ENCODE measurements around the gene CAB39. TPM values are rescaled to one million over a fixed set of nuclear protein-coding genes. Genes with fewer than 3 reads are reported as not detected.

The CAB39 gene
- total RNA-seq, 1 experiment from 2014 or later, result 52.5 TPM

DNA sequence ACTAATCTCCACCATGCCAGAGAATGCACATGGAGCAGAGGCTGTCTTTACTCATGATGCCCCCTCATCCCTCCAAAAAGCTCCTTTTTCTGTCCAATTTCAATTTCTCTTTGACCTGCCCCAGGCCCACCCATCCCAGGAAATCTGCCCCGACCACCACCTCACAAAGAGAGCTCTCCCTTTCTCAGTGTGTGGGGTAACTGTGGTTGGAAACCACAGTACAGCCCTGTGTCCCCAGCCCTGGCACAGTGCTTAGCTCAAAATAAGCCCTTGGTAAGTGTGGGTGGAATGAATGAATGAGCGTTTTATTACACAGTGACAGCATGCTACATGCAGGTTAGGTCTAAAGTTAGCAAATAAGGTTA, 43.7 kb upstream of the CAB39 start:
- H2AFZ ChIP-seq (ENCODE audit: low read length), result no peak overlapping the region

DNA sequence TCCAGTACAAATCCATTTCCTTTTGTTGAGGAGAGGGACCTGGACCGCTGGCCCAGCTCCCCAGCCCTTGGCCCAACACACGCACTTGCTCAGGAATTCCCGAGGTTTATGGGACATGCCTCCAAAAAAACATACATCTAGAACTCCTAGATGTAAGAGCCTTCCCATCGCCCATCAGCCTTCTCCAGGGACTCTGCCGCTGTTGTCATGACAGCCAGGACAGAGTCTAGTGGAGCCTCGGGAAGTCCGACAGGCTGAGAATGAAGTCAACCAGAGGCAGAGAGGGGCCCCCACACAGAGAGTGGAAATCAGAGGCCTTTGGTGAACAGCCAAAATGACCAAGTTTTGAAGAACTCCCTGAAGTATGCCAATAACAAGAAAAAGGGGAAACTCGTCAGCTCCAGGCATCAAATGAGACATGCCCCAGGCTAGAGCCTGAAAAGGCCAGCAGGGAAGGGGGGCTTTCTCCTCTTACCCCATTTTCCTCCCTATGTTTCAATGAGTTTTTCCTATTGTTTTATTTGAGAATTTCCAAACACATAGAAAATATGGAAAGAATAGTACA, 43.2 kb upstream of the CAB39 start:
- Histone ChIP-seq H4K20me1 (ENCODE audit: low read length) (no peaks in the 10 kb centered on the region), H3F3A (ENCODE audit: low read length, unreplicated experiment) (no peaks in the 10 kb centered on the region), H3K4me3 (ENCODE audit: low read length) (no peak overlapping the region), H3K9me3 (ENCODE audit: low read length) (no peaks in the 10 kb centered on the region), H3K27ac (ENCODE audit: low read length) (no peak overlapping the region), H3K4me2 (ENCODE audit: low read length) (no peak overlapping the region), H3K9ac (ENCODE audit: low read length) (no peak overlapping the region), H3K79me2 (ENCODE audit: low read length) (no peaks in the 10 kb centered on the region), H3K36me3 (ENCODE audit: low read depth, low read length) (no peaks in the 10 kb centered on the region), H3K27me3 (ENCODE audit: low read length) (no peaks in the 10 kb centered on the region), H3K4me1 (ENCODE audit: insufficient read depth, low read length) (peaks cover 28% of the 10 kb centered on the region), H2AFZ (ENCODE audit: low read length) (no peak overlapping the region), H3K9me2 (replicated peaks; ENCODE audit: low read length) (no peaks in the 10 kb centered on the region)
- intact Hi-C loops (cut with micrococcal nuclease), result no loop called here
- DNase-seq (no peak), ATAC-seq (no peak)
- CTCF ChIA-PET, result no interaction called here
- TF ChIP-seq EZH2 (IDR thresholded peaks at IDR 0.05; ENCODE audit: low read length, unreplicated experiment) (no peak), CTCF (conservative IDR thresholded peaks at IDR 0.05; ENCODE audit: low read depth, low read length) (no peak), EZH2phosphoT487 (IDR thresholded peaks at IDR 0.05; ENCODE audit: borderline replicate concordance, low read length) (no peak)
- POLR2A ChIA-PET (ENCODE audit: unreplicated experiment), result no interaction called here
- BruUV-seq (replicated peaks), result no TSS peak

More for the DNA sequence above, 43.7 kb upstream of the CAB39 start:
- intact Hi-C loops (cut with micrococcal nuclease), result no loop called here
- Histone ChIP-seq H3K36me3 (ENCODE audit: low read depth, low read length) (no peaks in the 10 kb centered on the region), H3K4me1 (ENCODE audit: insufficient read depth, low read length) (peaks cover 28% of the 10 kb centered on the region), H3K27ac (ENCODE audit: low read length) (no peak overlapping the region), H3K4me2 (ENCODE audit: low read length) (no peak overlapping the region), H4K20me1 (ENCODE audit: low read length) (no peaks in the 10 kb centered on the region), H3K27me3 (ENCODE audit: low read length) (no peaks in the 10 kb centered on the region), H3K4me3 (ENCODE audit: low read length) (no peak overlapping the region), H3K9ac (ENCODE audit: low read length) (no peak overlapping the region), H3K9me2 (replicated peaks; ENCODE audit: low read length) (no peaks in the 10 kb centered on the region), H3K9me3 (ENCODE audit: low read length) (no peaks in the 10 kb centered on the region), H3K79me2 (ENCODE audit: low read length) (no peaks in the 10 kb centered on the region), H3F3A (ENCODE audit: low read length, unreplicated experiment) (no peaks in the 10 kb centered on the region)
- ChIA-PET CTCF (no interaction called here), POLR2A (ENCODE audit: unreplicated experiment) (no interaction called here)
- DNase-seq (no peak), ATAC-seq (no peak)
- no TSS peak for BruUV-seq (replicated peaks)
- TF ChIP-seq CTCF (conservative IDR thresholded peaks at IDR 0.05; ENCODE audit: low read depth, low read length) (no peak), EZH2 (IDR thresholded peaks at IDR 0.05; ENCODE audit: low read length, unreplicated experiment) (no peak), EZH2phosphoT487 (IDR thresholded peaks at IDR 0.05; ENCODE audit: borderline replicate concordance, low read length) (no peak)

- Histone ChIP-seq H3K4me2 (ENCODE audit: low read length) (no peak overlapping the region), H3K36me3 (ENCODE audit: low read depth, low read length) (no peaks in the 10 kb centered on the region), H3K4me1 (ENCODE audit: insufficient read depth, low read length) (peaks cover 28% of the 10 kb centered on the region), H3K9me3 (ENCODE audit: low read length) (no peaks in the 10 kb centered on the region), H4K20me1 (ENCODE audit: low read length) (no peaks in the 10 kb centered on the region), H3K4me3 (ENCODE audit: low read length) (no peak overlapping the region), H3K27me3 (ENCODE audit: low read length) (no peaks in the 10 kb centered on the region), H3F3A (ENCODE audit: low read length, unreplicated experiment) (no peaks in the 10 kb centered on the region), H3K9me2 (replicated peaks; ENCODE audit: low read length) (no peaks in the 10 kb centered on the region), H3K9ac (ENCODE audit: low read length) (no peak overlapping the region), H2AFZ (ENCODE audit: low read length) (no peak overlapping the region), H3K79me2 (ENCODE audit: low read length) (no peaks in the 10 kb centered on the region), H3K27ac (ENCODE audit: low read length) (no peak overlapping the region)
- intact Hi-C loops (cut with micrococcal nuclease), result no loop called here
- ChIA-PET CTCF (no interaction called here), POLR2A (ENCODE audit: unreplicated experiment) (no interaction called here)
- DNase-seq (peak; percentile 32), ATAC-seq (no peak)
- TF ChIP-seq EZH2phosphoT487 (IDR thresholded peaks at IDR 0.05; ENCODE audit: borderline replicate concordance, low read length), result no peak
- no TSS peak for BruUV-seq (replicated peaks)
These were observed 41.5 kb upstream of the CAB39 start for GRCh38 chr2:230671117-230671516.

All from PC-3 (cell line).